ENCODE results near the gene SETDB2.

GRCh38 chr13:49441312-49441711 lies 2.8 kb upstream of the SETDB2 start:
- TF ChIP-seq POLR2A (IDR thresholded peaks at IDR 0.05): no peak
- no peak for TF ChIP-seq CTCF (IDR thresholded peaks at IDR 0.05)

Data from vagina (tissue), 2 donors.